Measurements from ENCODE around the gene EPHB1. TPM values are rescaled to one million over a fixed set of nuclear protein-coding genes. Genes with fewer than 3 reads are reported as not detected.
"Not testable (repeated sequence)": the region's sequence is repeated elsewhere in the genome, so short reads cannot be mapped to it uniquely, and the experiment has no call there.

EPHB1 gene
- polyA plus RNA-seq, 1 donor from 2014 or later = 0.71 TPM

GRCh38 chr3:134768116-134768515, 26.9 kb upstream of the EPHB1 start:
- Mint-ChIP-seq H3K9me3 (no peaks in the 10 kb centered on the region), H3K4me3 (no peak overlapping the region), H3K27ac (no peak overlapping the region), H3K36me3 (no peaks in the 10 kb centered on the region), H3K4me1 (peaks cover 0 to 1% (median 0%) of the 10 kb centered on the region in 3 donors), H3K27me3 (peaks cover 4% of the 10 kb centered on the region)

GRCh38 chr3:134768837-134769236, 26.2 kb upstream of the EPHB1 start:
- Mint-ChIP-seq H3K4me3 (no peak overlapping the region), H3K27ac (no peak overlapping the region), H3K27me3 (peaks cover 4% of the 10 kb centered on the region), H3K9me3 (no peaks in the 10 kb centered on the region), H3K36me3 (no peaks in the 10 kb centered on the region), H3K4me1 (peaks cover 0 to 1% (median 0%) of the 10 kb centered on the region in 3 donors)

DNA sequence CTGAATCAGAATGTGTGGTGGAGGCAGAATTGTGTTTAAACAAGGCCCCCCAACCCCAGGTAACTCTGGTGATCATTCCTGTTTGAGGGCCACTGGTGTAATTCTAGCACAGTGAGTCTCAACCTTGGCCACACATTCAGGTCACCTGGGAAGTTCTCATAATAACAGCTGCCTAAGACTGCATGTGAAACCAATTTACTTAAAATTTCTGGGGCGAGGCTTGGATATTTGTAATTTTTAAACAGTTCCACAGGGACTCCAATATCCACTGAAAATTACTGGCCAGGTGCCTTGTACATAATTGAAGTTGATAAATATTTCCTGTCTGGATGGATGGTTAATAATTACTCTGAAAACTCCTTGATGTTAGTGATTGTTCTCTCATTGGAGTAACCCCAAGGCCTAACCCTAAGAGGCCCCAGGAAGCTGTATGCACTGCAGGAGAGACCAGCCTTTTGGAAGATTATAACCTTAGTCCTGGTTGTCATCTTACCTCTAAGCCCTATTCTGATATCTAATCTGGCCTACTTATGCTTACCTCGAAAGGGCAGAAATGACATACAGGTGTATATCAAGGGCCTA, 25.7 kb upstream of the EPHB1 start:
- Mint-ChIP-seq H3K27ac (no peak overlapping the region), H3K4me3 (no peak overlapping the region), H3K36me3 (no peaks in the 10 kb centered on the region), H3K9me3 (no peaks in the 10 kb centered on the region), H3K4me1 (peaks cover 0 to 1% (median 0%) of the 10 kb centered on the region in 3 donors), H3K27me3 (peaks cover 2% of the 10 kb centered on the region)

- no peak overlapping the region for H3K27ac Mint-ChIP-seq
- H3K36me3 Mint-ChIP-seq = no peaks in the 10 kb centered on the region
- H3K4me3 Mint-ChIP-seq = no peak overlapping the region
- no peaks in the 10 kb centered on the region for H3K27me3 Mint-ChIP-seq
- H3K4me1 Mint-ChIP-seq = peaks cover 0 to 4% (median 0%) of the 10 kb centered on the region in 3 donors
- H3K9me3 Mint-ChIP-seq = no peaks in the 10 kb centered on the region
Measured at GRCh38 chr3:134772011-134772410, 23.0 kb upstream of the EPHB1 start.

DNA sequence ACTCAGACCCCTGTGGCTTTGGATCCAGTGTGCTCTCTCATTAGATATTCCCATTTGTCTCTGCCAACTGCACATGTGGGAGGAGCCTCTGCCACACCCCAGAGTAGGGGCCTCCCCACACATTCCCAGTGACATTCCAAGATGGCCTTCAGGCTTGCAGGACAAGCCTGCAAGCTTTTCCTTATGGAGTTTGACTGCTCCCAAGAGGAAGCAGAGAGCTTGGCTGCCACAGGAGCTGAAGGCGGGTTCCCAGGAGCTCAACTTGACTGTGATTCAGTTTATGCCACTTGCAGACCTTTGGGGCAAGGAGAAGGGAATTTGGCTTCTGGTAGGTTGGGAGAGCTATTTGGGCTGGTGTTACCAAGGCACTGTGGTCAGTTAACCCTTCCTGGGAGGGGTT, 22.5 kb upstream of the EPHB1 start:
- no peaks in the 10 kb centered on the region for H3K9me3 Mint-ChIP-seq
- H3K4me1 Mint-ChIP-seq = peaks cover 0 to 4% (median 1%) of the 10 kb centered on the region in 3 donors
- no peak overlapping the region for H3K27ac Mint-ChIP-seq
- H3K27me3 Mint-ChIP-seq = no peaks in the 10 kb centered on the region
- H3K4me3 Mint-ChIP-seq = no peak overlapping the region
- no peaks in the 10 kb centered on the region for H3K36me3 Mint-ChIP-seq

DNA sequence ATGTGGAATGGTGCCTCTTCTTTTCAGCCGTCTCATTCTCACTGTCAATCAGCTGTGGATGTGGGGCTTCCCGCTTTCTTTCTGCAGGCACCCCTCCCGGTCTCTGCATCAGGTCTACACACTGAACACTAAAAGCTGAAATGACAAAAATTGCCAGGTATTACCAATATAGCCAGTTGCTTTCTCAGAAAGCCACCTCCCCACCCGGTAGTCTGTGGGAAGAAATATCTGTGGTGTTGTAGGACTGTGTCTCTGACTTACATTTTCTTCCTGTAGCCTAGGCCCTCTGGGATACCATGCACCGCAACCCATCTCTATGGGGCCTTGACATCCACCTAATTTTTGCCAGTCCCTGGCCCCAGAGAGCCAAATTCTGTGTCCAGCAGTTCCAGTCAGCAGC, 19.2 kb upstream of the EPHB1 start:
- H3K27me3 Mint-ChIP-seq = no peaks in the 10 kb centered on the region
- H3K4me1 Mint-ChIP-seq = peaks cover 0 to 4% (median 1%) of the 10 kb centered on the region in 3 donors
- H3K9me3 Mint-ChIP-seq = no peaks in the 10 kb centered on the region
- H3K36me3 Mint-ChIP-seq = no peaks in the 10 kb centered on the region
- H3K27ac Mint-ChIP-seq = no peak overlapping the region
- H3K4me3 Mint-ChIP-seq = no peak overlapping the region

GRCh38 chr3:134776518-134776917, 18.5 kb upstream of the EPHB1 start:
- no peak overlapping the region for H3K27ac Mint-ChIP-seq
- no peaks in the 10 kb centered on the region for H3K9me3 Mint-ChIP-seq
- H3K4me3 Mint-ChIP-seq = no peak overlapping the region
- no peaks in the 10 kb centered on the region for H3K27me3 Mint-ChIP-seq
- no peaks in the 10 kb centered on the region for H3K36me3 Mint-ChIP-seq
- peaks cover 0 to 4% (median 1%) of the 10 kb centered on the region in 3 donors for H3K4me1 Mint-ChIP-seq

DNA sequence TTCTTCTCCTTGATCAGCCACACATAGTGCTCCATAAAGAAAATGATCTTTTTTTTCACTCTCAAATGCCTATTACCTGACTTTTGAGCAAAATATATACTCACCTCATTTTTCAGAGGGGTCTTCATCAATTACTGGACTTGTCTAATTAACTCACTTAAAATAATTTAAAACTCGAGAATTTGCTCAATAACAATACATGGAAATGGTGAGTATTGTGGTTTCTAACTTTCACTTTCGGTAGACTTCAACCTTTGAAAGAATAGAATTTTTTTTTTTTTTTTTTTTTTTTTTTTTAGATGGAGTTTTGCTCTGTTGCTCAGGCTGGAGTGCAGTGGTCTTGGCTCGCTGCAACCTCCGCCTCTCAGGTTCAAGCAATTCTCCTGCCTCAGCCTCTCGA, 17.7 kb upstream of the EPHB1 start:
- Mint-ChIP-seq H3K27ac (no peak overlapping the region), H3K4me1 (peaks cover 0 to 4% (median 1%) of the 10 kb centered on the region in 3 donors), H3K27me3 (no peaks in the 10 kb centered on the region), H3K36me3 (no peaks in the 10 kb centered on the region), H3K9me3 (no peaks in the 10 kb centered on the region), H3K4me3 (no peak overlapping the region)

DNA sequence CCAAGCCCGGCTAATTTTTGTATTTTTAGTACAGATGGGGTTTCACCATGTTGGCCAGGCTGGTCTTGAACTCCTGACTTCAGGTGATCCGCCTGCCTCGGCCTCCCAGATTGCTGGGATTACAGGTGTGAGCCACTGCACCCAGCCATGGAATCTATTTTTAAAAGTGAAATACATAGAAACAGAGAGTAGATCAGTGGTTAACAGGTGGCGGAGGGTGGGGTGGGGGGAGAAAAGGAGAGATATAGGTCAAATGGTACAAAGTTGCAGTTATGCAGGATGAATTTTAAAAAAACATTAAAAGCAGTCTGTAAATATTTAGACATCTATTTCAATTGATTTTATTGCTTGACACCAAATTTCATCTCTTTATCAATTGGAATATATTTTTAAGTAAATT, 6.8 kb upstream of the EPHB1 start:
- not testable (repeated sequence) for H3K9me3 Mint-ChIP-seq, H3K36me3 Mint-ChIP-seq, H3K4me1 Mint-ChIP-seq, H3K27ac Mint-ChIP-seq, H3K4me3 Mint-ChIP-seq
- peaks cover 17% of the 10 kb centered on the region for H3K27me3 Mint-ChIP-seq

GRCh38 chr3:134790065-134790464, 5.0 kb upstream of the EPHB1 start:
- Mint-ChIP-seq H3K9me3 (peaks cover 2 to 5% (median 3%) of the 10 kb centered on the region in 3 donors), H3K27ac (no peak overlapping the region), H3K4me1 (peaks cover 0 to 3% (median 2%) of the 10 kb centered on the region in 3 donors), H3K36me3 (peaks cover under 1% of the 10 kb centered on the region), H3K27me3 (peaks cover 20% of the 10 kb centered on the region), H3K4me3 (no peak overlapping the region)

- H3K4me1 Mint-ChIP-seq = peaks cover 1 to 5% (median 5%) of the 10 kb centered on the region in 3 donors
- peaks cover 2 to 5% (median 3%) of the 10 kb centered on the region in 3 donors for H3K9me3 Mint-ChIP-seq
- H3K4me3 Mint-ChIP-seq = no peak overlapping the region
- H3K27ac Mint-ChIP-seq = no peak overlapping the region
- H3K36me3 Mint-ChIP-seq = no peaks in the 10 kb centered on the region
- peaks cover 22% of the 10 kb centered on the region for H3K27me3 Mint-ChIP-seq
Measured at GRCh38 chr3:134791992-134792391, 3.1 kb upstream of the EPHB1 start.

DNA sequence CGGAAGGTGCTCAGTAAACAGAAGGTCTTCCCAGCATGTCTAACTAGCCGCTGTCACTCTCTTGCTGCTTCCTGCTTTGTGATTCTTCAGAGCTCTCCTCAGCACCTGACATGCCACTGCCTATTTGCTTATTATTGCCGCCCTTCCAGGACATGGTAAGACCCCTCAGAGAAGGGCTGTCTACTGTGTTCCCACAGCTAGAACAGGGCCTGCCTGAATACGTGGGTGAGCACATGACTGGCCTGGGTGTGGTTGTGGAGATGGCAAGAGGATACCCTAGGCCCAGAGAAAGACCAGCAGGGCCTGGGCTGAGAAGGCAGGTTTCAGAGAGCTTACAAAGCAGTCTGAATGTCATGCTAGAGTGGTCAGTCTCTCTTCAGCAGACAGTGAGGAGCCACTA, 2.4 kb upstream of the EPHB1 start:
- H3K36me3 Mint-ChIP-seq = no peaks in the 10 kb centered on the region
- H3K4me1 Mint-ChIP-seq = peaks cover 3 to 7% (median 6%) of the 10 kb centered on the region in 3 donors
- peak overlapping the region in 1 of 4 donors; percentile 34 for H3K4me3 Mint-ChIP-seq
- peaks cover 27% of the 10 kb centered on the region for H3K27me3 Mint-ChIP-seq
- peaks cover under 1 to 2% (median 1%) of the 10 kb centered on the region in 3 donors for H3K9me3 Mint-ChIP-seq
- H3K27ac Mint-ChIP-seq = no peak overlapping the region

GRCh38 chr3:134793562-134793961, 1.5 kb upstream of the EPHB1 start:
- Mint-ChIP-seq H3K27me3 (peaks cover 28% of the 10 kb centered on the region), H3K27ac (no peak overlapping the region), H3K36me3 (no peaks in the 10 kb centered on the region), H3K9me3 (no peaks in the 10 kb centered on the region), H3K4me1 (peaks cover 3 to 7% (median 6%) of the 10 kb centered on the region in 3 donors), H3K4me3 (peak overlapping the region in 1 of 4 donors; percentile 75)

DNA sequence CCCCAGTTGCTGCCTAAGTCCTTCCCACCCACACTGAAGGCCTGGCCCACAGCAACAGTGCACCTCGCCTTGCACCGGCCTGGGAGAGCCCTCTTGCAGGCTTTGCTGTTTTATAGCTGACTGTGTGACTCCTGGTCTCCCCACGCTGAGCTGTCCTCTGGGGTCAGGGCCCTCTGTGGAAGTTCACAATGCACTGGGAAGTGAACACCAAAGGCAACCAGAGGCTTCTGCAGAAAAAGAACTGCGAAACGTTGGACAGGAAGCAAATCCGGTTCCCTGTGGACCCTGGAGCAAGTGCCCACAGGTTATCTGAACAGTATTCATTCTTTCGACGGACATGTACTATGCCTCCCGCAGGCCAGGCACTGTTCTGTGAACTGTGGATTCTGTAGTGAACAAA, 737 bp upstream of the EPHB1 start:
- Mint-ChIP-seq H3K27ac (no peak overlapping the region), H3K4me1 (peaks cover 3 to 7% (median 6%) of the 10 kb centered on the region in 3 donors), H3K27me3 (peaks cover 28% of the 10 kb centered on the region), H3K9me3 (no peaks in the 10 kb centered on the region), H3K36me3 (no peaks in the 10 kb centered on the region), H3K4me3 (peak overlapping the region; percentile 32 to 96 (median 89))

GRCh38 chr3:134795746-134796280, 753 bp downstream of the EPHB1 start:
- peak overlapping the region in 3 of 4 donors; percentile 92 to 96 (median 96) for H3K4me3 Mint-ChIP-seq
- no peaks in the 10 kb centered on the region for H3K9me3 Mint-ChIP-seq
- no peaks in the 10 kb centered on the region for H3K36me3 Mint-ChIP-seq
- H3K27me3 Mint-ChIP-seq = peaks cover 27% of the 10 kb centered on the region
- peaks cover 3 to 7% (median 6%) of the 10 kb centered on the region in 3 donors for H3K4me1 Mint-ChIP-seq
- no peak overlapping the region for H3K27ac Mint-ChIP-seq
